NAMALWA (cell line): ENCODE measurements around the gene FAM237B.

Experiments used
- DNase-seq: peaks from one replicate; pipeline ENCODE4 v3.0.0-alpha.2; 2015; ENCODE audit warnings: low spot score

Gene FAM237B

GRCh38 chr7:90290244-90291113 lies 30.6 kb downstream of the FAM237B start:
- DNase-seq = no peak

- no peak for DNase-seq
These were observed 33.0 kb downstream of the FAM237B start for GRCh38 chr7:90288154-90288553.

GRCh38 chr7:90276033-90276728 lies 44.9 kb downstream of the FAM237B start:
- DNase-seq = no peak

GRCh38 chr7:90274161-90274560 lies 46.9 kb downstream of the FAM237B start:
- DNase-seq = no peak

GRCh38 chr7:90272242-90272641 lies 48.9 kb downstream of the FAM237B start:
- DNase-seq = no peak

GRCh38 chr7:90271753-90272152 lies 49.4 kb downstream of the FAM237B start:
- DNase-seq = no peak

- DNase-seq = no peak
These were observed 50.5 kb downstream of the FAM237B start for GRCh38 chr7:90270431-90271178.

- no peak for DNase-seq
These were observed 51.9 kb downstream of the FAM237B start for GRCh38 chr7:90269163-90269562.

GRCh38 chr7:90267263-90267858 lies 53.7 kb downstream of the FAM237B start:
- DNase-seq = no peak

- DNase-seq = no peak
These were observed 54.3 kb downstream of the FAM237B start for GRCh38 chr7:90266808-90267207.
